KG1 (cell line): ENCODE results near the gene DYNLL1.
"Not testable (repeated sequence)": the region's sequence is repeated elsewhere in the genome, so short reads cannot be mapped to it uniquely, and the experiment has no call there.

Source experiments
- DNase-seq: peaks from one replicate; lab custom pipeline; 2025; lab: John Stamatoyannopoulos, UW

The DYNLL1 gene

GRCh38 chr12:120495731-120496412, at the start of gene DYNLL1:
Gene DYNLL1 (plus strand): TSS chr12:120496113. CDS start chr12:120496422, 309 bp downstream.
- peak; percentile 98 for DNase-seq

- DNase-seq, result not testable (repeated sequence)
Observed at GRCh38 chr12:120446844-120447178, 49.1 kb upstream of the DYNLL1 start.

- no peak for DNase-seq
Observed at GRCh38 chr12:120447992-120448391, 47.9 kb upstream of the DYNLL1 start.

GRCh38 chr12:120452524-120452923, 43.4 kb upstream of the DYNLL1 start:
- not testable (repeated sequence) for DNase-seq

GRCh38 chr12:120453060-120453750, 42.7 kb upstream of the DYNLL1 start:
- DNase-seq, result no peak

GRCh38 chr12:120453977-120454376, 41.9 kb upstream of the DYNLL1 start:
- DNase-seq, result no peak

- DNase-seq, result no peak
Observed at GRCh38 chr12:120455302-120455701, 40.6 kb upstream of the DYNLL1 start.

- no peak for DNase-seq
Observed at GRCh38 chr12:120457133-120457532, 38.8 kb upstream of the DYNLL1 start.

- DNase-seq, result no peak
Observed at GRCh38 chr12:120460157-120460556, 35.8 kb upstream of the DYNLL1 start.

- DNase-seq, result no peak
Observed at GRCh38 chr12:120462099-120462640, 33.7 kb upstream of the DYNLL1 start.

GRCh38 chr12:120463712-120464111, 32.2 kb upstream of the DYNLL1 start:
- no peak for DNase-seq

GRCh38 chr12:120465756-120466155, 30.2 kb upstream of the DYNLL1 start:
- no peak for DNase-seq

- no peak for DNase-seq
Observed at GRCh38 chr12:120466560-120467315, 29.2 kb upstream of the DYNLL1 start.

GRCh38 chr12:120467439-120467838, 28.5 kb upstream of the DYNLL1 start:
- no peak for DNase-seq

GRCh38 chr12:120468325-120468820, 27.5 kb upstream of the DYNLL1 start:
- DNase-seq, result no peak

- DNase-seq, result no peak
Observed at GRCh38 chr12:120468821-120469449, 27.0 kb upstream of the DYNLL1 start.

GRCh38 chr12:120469450-120470149, 26.3 kb upstream of the DYNLL1 start, which contains the start of gene SRSF9:
Gene SRSF9 (minus strand): TSS chr12:120469748. CDS start chr12:120469609, 139 bp downstream.
- DNase-seq, result peak; percentile 97

- DNase-seq, result no peak
Observed at GRCh38 chr12:120470150-120470784, 25.6 kb upstream of the DYNLL1 start.

GRCh38 chr12:120472521-120472920, 23.4 kb upstream of the DYNLL1 start:
- DNase-seq, result no peak

- DNase-seq, result no peak
Observed at GRCh38 chr12:120473807-120474615, 21.9 kb upstream of the DYNLL1 start.
